Measurements from ENCODE around the gene MRC2. TPM values are rescaled to one million over a fixed set of nuclear protein-coding genes. Genes with fewer than 3 reads are reported as not detected.

The MRC2 gene
- total RNA-seq, 4 donors from 2014 or later, result 10.6 to 40.5 (median 21.6) TPM

DNA sequence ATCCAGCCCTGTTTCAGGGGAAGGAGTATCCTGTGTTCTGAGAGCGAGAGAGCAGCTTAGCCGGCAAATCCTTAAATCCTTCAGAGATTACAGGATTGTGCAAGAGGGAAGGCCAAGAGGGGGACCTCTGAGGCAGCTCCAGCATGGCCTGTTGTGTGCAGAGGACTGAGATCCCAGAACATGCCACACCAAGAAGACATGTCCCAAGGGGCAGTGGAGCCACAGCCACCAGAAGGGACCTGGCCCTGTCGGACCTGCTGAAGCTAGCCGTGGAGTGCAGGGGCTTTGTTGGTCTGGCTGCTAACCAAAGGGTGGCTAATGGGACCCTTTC lies 1.6 kb upstream of the MRC2 start:
- TF ChIP-seq CTCF (IDR thresholded peaks at IDR 0.05; ENCODE audit: low read depth), result no peak

GRCh38 chr17:62626719-62627218 lies 701 bp upstream of the MRC2 start:
- no peak for TF ChIP-seq CTCF (IDR thresholded peaks at IDR 0.05; ENCODE audit: low read depth)

DNA sequence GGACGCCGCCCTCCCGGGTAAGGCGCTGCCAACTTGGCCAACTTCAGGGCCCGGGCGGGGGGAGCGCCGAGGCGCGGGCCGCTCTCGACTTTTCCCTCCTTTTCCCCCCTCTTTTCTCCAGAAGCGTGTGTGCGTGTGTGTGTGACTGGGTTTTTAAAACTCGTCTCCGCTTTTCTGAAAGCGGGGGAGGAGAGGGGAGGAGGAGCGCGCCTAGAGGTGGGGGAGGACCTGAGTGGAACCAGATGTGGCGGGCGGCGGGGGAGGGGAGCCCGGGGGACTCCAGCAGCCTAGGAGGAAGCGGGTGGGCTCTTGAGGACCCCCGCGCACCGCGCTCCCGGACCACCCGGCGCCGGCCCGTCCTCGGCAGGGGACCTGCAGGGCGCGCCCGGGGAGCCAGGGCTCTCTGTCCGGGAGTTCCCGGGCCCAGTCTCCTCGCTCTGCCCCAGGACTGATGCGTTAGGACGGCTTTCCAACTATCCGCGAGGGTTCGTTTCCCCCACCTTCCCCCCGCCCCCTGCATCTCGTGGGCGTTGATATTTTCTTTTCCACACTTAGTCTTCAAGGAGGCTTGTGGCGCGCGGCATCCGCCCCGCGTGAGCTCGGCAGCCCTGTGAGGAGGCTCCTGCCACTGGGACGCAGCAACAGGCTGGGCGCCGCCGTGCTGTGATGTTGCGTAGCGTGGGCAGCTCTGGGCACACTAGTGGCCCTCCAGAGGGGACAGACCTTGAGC lies 599 bp downstream of the MRC2 start:
- no peak for TF ChIP-seq CTCF (IDR thresholded peaks at IDR 0.05; ENCODE audit: low read depth)

DNA sequence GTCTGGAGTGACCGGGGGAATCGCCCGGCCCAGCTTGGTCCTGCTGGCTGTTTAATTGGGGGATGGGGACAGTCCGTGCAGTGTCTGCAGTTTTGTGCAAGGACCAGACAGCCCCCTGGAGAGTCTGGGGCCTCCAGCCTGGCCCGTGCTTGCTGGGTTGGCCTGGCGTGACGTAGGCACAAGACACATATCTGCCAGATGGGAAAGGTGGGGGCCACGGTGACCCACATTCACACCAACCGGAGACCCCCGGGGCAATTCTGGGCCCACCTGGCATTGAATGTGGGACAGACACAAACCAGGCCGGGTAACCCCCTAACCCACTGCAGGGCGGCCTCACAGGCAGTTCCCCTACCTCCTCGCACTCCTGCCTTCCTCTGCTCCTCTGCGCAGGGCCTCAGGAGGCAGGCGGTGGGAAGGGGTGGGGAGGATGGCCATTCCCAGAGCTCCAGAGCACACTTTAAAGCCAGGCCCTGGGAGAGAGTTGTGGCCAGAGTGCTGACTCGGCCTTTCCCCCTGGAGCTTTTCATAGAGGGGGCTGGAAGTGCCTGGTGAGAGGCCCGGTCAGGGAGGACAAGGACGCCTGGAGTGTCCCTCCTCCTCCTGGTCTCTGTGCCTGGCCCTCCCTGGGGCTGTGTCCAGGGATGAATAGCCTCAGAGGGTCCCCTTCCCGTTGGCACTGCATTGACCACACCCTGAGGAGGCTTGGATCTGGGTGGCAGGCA lies 1.5 kb downstream of the MRC2 start:
- no peak for TF ChIP-seq CTCF (IDR thresholded peaks at IDR 0.05; ENCODE audit: low read depth)

GRCh38 chr17:62629556-62630364 lies 2.3 kb downstream of the MRC2 start:
- no peak for TF ChIP-seq CTCF (IDR thresholded peaks at IDR 0.05; ENCODE audit: low read depth)

DNA sequence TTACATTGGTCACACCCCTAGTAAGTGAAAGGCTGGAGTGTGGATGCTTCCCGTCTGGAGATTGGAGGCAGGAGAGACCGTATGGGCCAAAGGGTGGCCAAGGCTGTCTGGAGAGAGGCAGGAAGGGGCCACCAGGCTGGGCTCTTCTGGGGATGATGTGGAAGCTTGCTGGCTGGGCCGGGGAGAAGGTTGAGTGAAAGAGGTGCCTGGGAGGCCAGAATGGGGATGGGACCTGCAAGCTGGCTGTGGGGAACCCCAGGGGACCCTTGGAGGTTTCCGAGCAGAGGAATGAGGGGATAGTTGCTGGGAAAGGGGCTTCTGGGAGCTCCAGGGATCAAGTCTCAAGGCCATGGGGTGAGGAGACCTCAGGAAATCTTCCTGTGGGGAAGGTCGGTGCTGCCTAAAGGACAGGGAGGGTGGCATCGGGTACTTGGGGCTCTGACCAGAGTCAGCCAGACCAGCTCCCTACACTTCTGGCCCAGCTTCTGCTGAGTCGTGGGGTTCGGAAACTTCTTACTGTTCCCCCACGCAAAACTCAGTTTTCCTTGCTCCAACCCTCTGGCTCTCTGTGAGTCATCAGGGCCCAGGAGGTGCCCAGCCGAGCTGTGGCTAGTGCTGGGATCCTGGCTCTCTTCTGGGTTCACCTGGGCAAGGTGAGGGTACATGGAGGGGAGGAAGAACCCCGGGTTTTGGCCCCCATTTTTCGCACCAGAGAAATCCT lies 3.1 kb downstream of the MRC2 start:
- no peak for TF ChIP-seq CTCF (IDR thresholded peaks at IDR 0.05; ENCODE audit: low read depth)
